Neuronal stem cell (in vitro differentiated cells): ENCODE measurements around the gene ARHGEF4.

Experiments used
- DNase-seq: peaks from one replicate; pipeline ENCODE4 v3.0.0-alpha.2; 2013; ENCODE audit warnings: low spot score
- H2AFZ ChIP-seq: one replicate; pipeline ENCODE4 v1.6.1; 2013; ENCODE audit warnings: mild to moderate bottlenecking, low read length, inconsistent platforms
- H2AK5ac ChIP-seq: 2 replicates; pipeline ENCODE4 v1.6.1; 2013; ENCODE audit warnings: low read depth, mild to moderate bottlenecking, inconsistent platforms, low read length, moderate library complexity, mixed read lengths
- H2BK120ac ChIP-seq: 2 replicates; pipeline ENCODE4 v1.6.1; 2013; ENCODE audit warnings: low read depth, mild to moderate bottlenecking, inconsistent platforms, low read length, moderate library complexity, mixed read lengths
- H2BK12ac ChIP-seq: one replicate; pipeline ENCODE4 v1.6.1; 2013; ENCODE audit warnings: low read length, inconsistent platforms
- H2BK15ac ChIP-seq: 2 replicates; pipeline ENCODE4 v1.6.1; 2013; ENCODE audit warnings: mild to moderate bottlenecking, low read length, inconsistent platforms, mixed read lengths
- H2BK5ac ChIP-seq: one replicate; pipeline ENCODE4 v1.6.1; 2013; ENCODE audit warnings: inconsistent platforms, mild to moderate bottlenecking, low read length, moderate library complexity
- H3K14ac ChIP-seq: one replicate; pipeline ENCODE4 v1.6.1; 2013; ENCODE audit warnings: low read length, inconsistent platforms
- H3K18ac ChIP-seq: 2 replicates; pipeline ENCODE4 v1.6.1; 2013; ENCODE audit warnings: low read length, inconsistent platforms
- H3K23ac ChIP-seq: 2 replicates; pipeline ENCODE4 v1.6.1; 2013; ENCODE audit warnings: low read depth, mild to moderate bottlenecking, mixed read lengths, low read length, inconsistent platforms; ENCODE audit not compliant: poor library complexity
- H3K27ac ChIP-seq: replicated peaks from 3 replicates; pipeline ENCODE4 v1.5.1; 2013; ENCODE audit warnings: low read length, inconsistent platforms
- H3K27me3 ChIP-seq, 3 experiments: 2 replicates each; pipeline ENCODE4 v1.6.1; 2013; ENCODE audit warnings: low read length in 3 of 3, mild to moderate bottlenecking in 2 of 3, inconsistent platforms in 1 of 3, low read depth in 1 of 3, mixed read lengths in 1 of 3, moderate library complexity in 1 of 3; ENCODE audit not compliant: control insufficient read depth in 3 of 3, insufficient read depth in 3 of 3
- H3K36me3 ChIP-seq, 2 donors: replicated peaks in 1 of 2; 2 replicates each; pipeline ENCODE4 v1.6.1; 2013; ENCODE audit warnings: low read length in 2 of 2; ENCODE audit not compliant: control insufficient read depth in 2 of 2, insufficient read depth in 2 of 2
- H3K4ac ChIP-seq: 2 replicates; pipeline ENCODE4 v1.6.1; 2013; ENCODE audit warnings: inconsistent platforms, mild to moderate bottlenecking, low read length, moderate library complexity
- H3K4me1 ChIP-seq, 2 donors: 1 replicate in 1 of 2; 2 replicates in 1 of 2; pipeline ENCODE4 v1.6.1; 2013; ENCODE audit warnings: low read length in 2 of 2, low read depth in 1 of 2; ENCODE audit not compliant: control insufficient read depth in 2 of 2, insufficient read depth in 1 of 2
- H3K4me2 ChIP-seq: one replicate; pipeline ENCODE4 v1.6.1; 2013; ENCODE audit warnings: mild to moderate bottlenecking, low read length, inconsistent platforms; ENCODE audit not compliant: insufficient read depth, poor library complexity, severe bottlenecking
- H3K4me3 ChIP-seq, 2 donors: 2 replicates each; pipeline ENCODE4 v1.5.1; 2013; ENCODE audit warnings: low read length in 2 of 2, mild to moderate bottlenecking in 2 of 2, inconsistent platforms in 1 of 2, moderate library complexity in 1 of 2
- H3K79me1 ChIP-seq: one replicate; pipeline ENCODE4 v1.6.1; 2013; ENCODE audit warnings: low read depth, mild to moderate bottlenecking, inconsistent platforms, low read length, moderate library complexity
- H3K9ac ChIP-seq: one replicate; pipeline ENCODE4 v1.6.1; 2013; ENCODE audit warnings: mild to moderate bottlenecking, low read depth, low read length, inconsistent platforms; ENCODE audit not compliant: poor library complexity
- H3K9me3 ChIP-seq, 2 donors: replicated peaks in 1 of 2; 2 replicates each; pipeline versions ENCODE3 to v1.6.1; 2013; ENCODE audit warnings: low read length in 2 of 2, mild to moderate bottlenecking in 2 of 2, inconsistent platforms in 1 of 2, low read depth in 1 of 2, mixed read lengths in 1 of 2, moderate library complexity in 1 of 2; ENCODE audit not compliant: control insufficient read depth in 2 of 2, insufficient read depth in 1 of 2
- H4K8ac ChIP-seq: one replicate; pipeline ENCODE4 v1.6.1; 2013; ENCODE audit warnings: low read depth, mild to moderate bottlenecking, inconsistent platforms, low read length, moderate library complexity
- H4K91ac ChIP-seq: one replicate; pipeline ENCODE4 v1.6.1; 2013; ENCODE audit warnings: low read length, low read depth, mild to moderate bottlenecking, inconsistent platforms; ENCODE audit not compliant: poor library complexity
- WGBS, 2 donors: extraction: QIAGEN DNeasy Blood & Tissue Kit; methylation state at CpG; one replicate each; pipeline ENCODE4 v1.1.7; 2013; ENCODE audit warnings: missing lambda C conversion rate in 2 of 2, mixed read lengths in 1 of 2; ENCODE audit not compliant: insufficient read length in 2 of 2, insufficient replicate concordance in 1 of 2; ENCODE audit errors: extremely low coverage in 2 of 2; 5-methylcytosine and 5-hydroxymethylcytosine counted together

Gene ARHGEF4

DNA sequence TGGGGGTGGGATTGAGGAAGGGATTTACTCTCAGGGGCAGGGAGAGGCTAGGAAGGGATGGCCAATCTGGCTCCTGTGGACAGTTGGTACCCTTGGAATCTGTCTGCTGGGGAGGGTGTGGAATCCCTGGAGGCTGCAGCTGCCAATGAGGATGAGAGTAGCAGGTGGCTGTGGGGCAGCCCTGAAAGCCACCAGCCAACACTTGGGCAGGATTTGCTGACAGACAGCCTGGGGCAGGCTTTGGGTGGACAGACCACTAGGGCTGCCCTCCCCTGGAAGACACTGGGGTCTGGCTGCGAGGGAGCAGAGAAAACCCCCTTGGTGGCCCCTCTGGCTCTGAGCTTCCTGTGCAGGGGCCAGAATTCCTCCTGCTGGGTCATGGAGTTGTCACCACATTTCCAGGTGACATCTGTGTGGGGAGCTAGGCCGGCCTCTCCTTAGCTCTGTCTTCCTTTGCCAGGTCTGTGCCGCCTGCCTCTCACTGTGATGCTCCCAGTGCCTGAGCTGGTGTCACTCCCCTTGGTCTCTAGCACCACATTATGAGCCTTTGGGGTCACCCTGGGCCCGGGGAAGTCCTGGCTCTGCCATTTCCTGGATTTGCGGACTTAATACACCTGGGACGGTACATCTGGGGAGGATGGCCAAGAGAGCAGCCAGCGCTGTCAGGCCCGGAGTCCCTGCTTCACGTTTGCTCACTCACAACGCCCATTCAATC is 13.4 kb upstream of the ARHGEF4 start:
- H3K4ac ChIP-seq: peak overlapping the region; percentile 2
- H2BK12ac ChIP-seq: peak overlapping the region; percentile 99
- peak overlapping the region; percentile 55 for H2BK5ac ChIP-seq
- H3K4me3 ChIP-seq: no peak overlapping the region
- peaks cover 0 to 2% of the 10 kb centered on the region in 2 donors for H3K9me3 ChIP-seq
- H2AFZ ChIP-seq: no peak overlapping the region
- no peak overlapping the region for H3K27ac ChIP-seq
- H3K4me1 ChIP-seq: peaks cover 15 to 60% of the 10 kb centered on the region in 2 donors
- H3K23ac ChIP-seq: no peak overlapping the region
- H3K4me2 ChIP-seq: no peak overlapping the region
- H3K18ac ChIP-seq: peak overlapping the region; percentile 77
- H2BK120ac ChIP-seq: no peak overlapping the region
- no peak overlapping the region for H4K8ac ChIP-seq
- no peak overlapping the region for H4K91ac ChIP-seq
- DNase-seq: no peak
- H3K27me3 ChIP-seq: no peaks in the 10 kb centered on the region
- H2BK15ac ChIP-seq: peak overlapping the region; percentile 61
- H3K79me1 ChIP-seq: no peaks in the 10 kb centered on the region
- H2AK5ac ChIP-seq: peak overlapping the region; percentile 77
- no peak overlapping the region for H3K14ac ChIP-seq
- WGBS, 2 donors: no CpG with 5 or more reads among the region's 10 CpGs
- peak overlapping the region; percentile 45 for H3K9ac ChIP-seq
- H3K36me3 ChIP-seq: no peaks in the 10 kb centered on the region

DNA sequence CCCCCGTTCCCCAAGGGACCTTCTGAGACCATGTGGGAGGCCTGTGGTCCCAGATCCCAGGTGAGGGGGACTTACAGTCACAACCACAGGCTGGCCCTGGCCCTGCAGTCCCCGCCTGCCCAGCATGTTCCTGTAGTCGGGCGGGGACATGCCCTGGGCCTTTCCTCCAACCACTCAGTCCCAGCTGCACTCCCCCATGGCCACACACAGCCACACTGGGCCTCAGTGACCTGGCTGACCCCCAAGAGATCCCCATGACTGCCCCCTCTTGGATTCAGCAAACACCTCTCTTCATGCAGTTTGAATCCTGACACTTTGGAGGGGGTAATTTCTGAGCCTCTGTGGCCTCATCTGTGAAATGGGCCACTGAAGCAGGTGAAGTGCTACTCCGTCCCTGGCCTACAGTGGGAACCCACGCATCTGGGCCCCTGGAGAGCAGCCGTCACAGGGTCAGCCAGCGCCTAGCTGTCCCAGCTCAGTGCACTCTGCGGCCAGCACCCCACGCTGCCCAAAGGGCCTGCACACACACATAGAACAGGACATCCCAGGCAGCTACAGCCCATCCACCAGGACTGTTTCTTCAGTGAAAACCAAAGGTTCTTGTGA is 12.7 kb upstream of the ARHGEF4 start:
- WGBS, 2 donors: no CpG with 5 or more reads among the region's 10 CpGs
- H3K27ac ChIP-seq: peak overlapping the region; percentile 9
- H3K23ac ChIP-seq: no peak overlapping the region

DNA sequence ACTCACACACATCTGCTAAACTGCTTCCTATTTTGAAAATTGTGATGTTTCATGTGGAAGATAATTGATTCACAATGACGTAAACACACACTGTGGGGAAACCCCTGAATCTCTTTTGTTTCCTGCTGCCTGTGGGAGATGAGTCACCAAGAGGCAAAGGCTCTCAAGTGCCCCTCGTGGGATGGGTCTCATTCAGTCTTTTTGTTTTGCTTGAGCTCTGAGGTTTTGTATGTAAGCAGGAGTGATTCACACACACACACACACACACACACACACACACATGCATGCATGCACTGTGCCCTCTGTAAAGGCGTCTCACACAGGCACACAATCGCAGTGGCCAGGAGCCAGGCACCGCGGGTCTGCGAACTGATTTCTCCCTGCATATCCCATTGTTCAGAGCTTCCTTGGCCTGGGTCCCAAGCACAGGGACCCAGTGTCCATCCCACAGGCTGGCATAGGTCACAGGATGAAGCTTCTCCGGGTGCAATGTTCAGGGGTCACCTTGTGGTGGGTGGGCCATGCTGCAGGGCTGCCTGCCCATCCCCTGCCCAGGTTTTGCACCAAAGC is 12.1 kb upstream of the ARHGEF4 start:
- H3K14ac ChIP-seq: peak overlapping the region; percentile 66
- no peak overlapping the region for H3K4me3 ChIP-seq
- H3K27ac ChIP-seq: peak overlapping the region; percentile 11
- no peak overlapping the region for H3K4me2 ChIP-seq
- H2BK5ac ChIP-seq: peak overlapping the region; percentile 96
- no peaks in the 10 kb centered on the region for H3K36me3 ChIP-seq
- peak overlapping the region; percentile 94 for H2BK12ac ChIP-seq
- H3K4ac ChIP-seq: peak overlapping the region; percentile 77
- H3K27me3 ChIP-seq: no peaks in the 10 kb centered on the region
- H3K23ac ChIP-seq: no peak overlapping the region
- peaks cover 15 to 69% of the 10 kb centered on the region in 2 donors for H3K4me1 ChIP-seq
- DNase-seq: no peak
- H2AFZ ChIP-seq: peak overlapping the region; percentile 51
- H3K79me1 ChIP-seq: no peaks in the 10 kb centered on the region
- peak overlapping the region; percentile 98 for H2BK120ac ChIP-seq
- peak overlapping the region; percentile 90 for H2AK5ac ChIP-seq
- H3K9ac ChIP-seq: peak overlapping the region; percentile 39
- peak overlapping the region; percentile 95 for H3K18ac ChIP-seq
- whole genome bisulfite sequencing, 2 donors: no CpG with 5 or more reads among the region's 8 CpGs
- no peak overlapping the region for H4K8ac ChIP-seq
- no peaks in the 10 kb centered on the region for H3K9me3 ChIP-seq
- peak overlapping the region; percentile 99 for H2BK15ac ChIP-seq
- peak overlapping the region; percentile 34 for H4K91ac ChIP-seq

More for the DNA sequence above, 12.7 kb upstream of the ARHGEF4 start:
- H2AFZ ChIP-seq: peak overlapping the region; percentile 51
- H3K27me3 ChIP-seq: no peaks in the 10 kb centered on the region
- no peak overlapping the region for H3K9ac ChIP-seq
- no peak overlapping the region for H4K91ac ChIP-seq
- H3K36me3 ChIP-seq: no peaks in the 10 kb centered on the region
- no peak overlapping the region for H3K14ac ChIP-seq
- H3K4me3 ChIP-seq: no peak overlapping the region
- peak overlapping the region; percentile 55 for H2BK5ac ChIP-seq
- no peak overlapping the region for H3K4me2 ChIP-seq
- peak overlapping the region; percentile 77 for H2AK5ac ChIP-seq
- no peak overlapping the region for H4K8ac ChIP-seq
- H3K79me1 ChIP-seq: no peaks in the 10 kb centered on the region
- H2BK120ac ChIP-seq: no peak overlapping the region
- no peak for DNase-seq
- no peaks in the 10 kb centered on the region for H3K9me3 ChIP-seq
- H2BK12ac ChIP-seq: no peak overlapping the region
- H3K4ac ChIP-seq: no peak overlapping the region
- peaks cover 15 to 67% of the 10 kb centered on the region in 2 donors for H3K4me1 ChIP-seq
- H3K18ac ChIP-seq: peak overlapping the region; percentile 66
- H2BK15ac ChIP-seq: peak overlapping the region; percentile 3
